Hepatocyte (in vitro differentiated cells): ENCODE data around the gene SUGCT.

Source experiments
- EZH2 ChIP-seq: fragments of 200-600 bp; sonication (generic); IDR thresholded peaks from 2 replicates; pipeline ENCODE4 v1.6.1; 2016; ENCODE audit warnings: antibody characterized with exemption, mild to moderate bottlenecking, borderline replicate concordance
- TF ChIP-seq, protein P1 (sequence below): fragments of 200-600 bp; sonication (generic); IDR thresholded peaks from 2 replicates; pipeline ENCODE4 v1.5.1; 2016; ENCODE audit warnings: antibody characterized with exemption, mild to moderate bottlenecking; ENCODE audit not compliant: poor library complexity

GRCh38 chr7:40604601-40605438, 470.0 kb downstream of the SUGCT start:
- TF ChIP-seq, protein P1, sequence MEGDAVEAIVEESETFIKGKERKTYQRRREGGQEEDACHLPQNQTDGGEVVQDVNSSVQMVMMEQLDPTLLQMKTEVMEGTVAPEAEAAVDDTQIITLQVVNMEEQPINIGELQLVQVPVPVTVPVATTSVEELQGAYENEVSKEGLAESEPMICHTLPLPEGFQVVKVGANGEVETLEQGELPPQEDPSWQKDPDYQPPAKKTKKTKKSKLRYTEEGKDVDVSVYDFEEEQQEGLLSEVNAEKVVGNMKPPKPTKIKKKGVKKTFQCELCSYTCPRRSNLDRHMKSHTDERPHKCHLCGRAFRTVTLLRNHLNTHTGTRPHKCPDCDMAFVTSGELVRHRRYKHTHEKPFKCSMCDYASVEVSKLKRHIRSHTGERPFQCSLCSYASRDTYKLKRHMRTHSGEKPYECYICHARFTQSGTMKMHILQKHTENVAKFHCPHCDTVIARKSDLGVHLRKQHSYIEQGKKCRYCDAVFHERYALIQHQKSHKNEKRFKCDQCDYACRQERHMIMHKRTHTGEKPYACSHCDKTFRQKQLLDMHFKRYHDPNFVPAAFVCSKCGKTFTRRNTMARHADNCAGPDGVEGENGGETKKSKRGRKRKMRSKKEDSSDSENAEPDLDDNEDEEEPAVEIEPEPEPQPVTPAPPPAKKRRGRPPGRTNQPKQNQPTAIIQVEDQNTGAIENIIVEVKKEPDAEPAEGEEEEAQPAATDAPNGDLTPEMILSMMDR = peak; percentile 74
- no peak for TF ChIP-seq EZH2
